GM21367 (cell line): ENCODE results near the gene PZP.

Experiments
- ATAC-seq: cut with Tn5 transposase; IDR thresholded peaks from one replicate; pipeline ENCODE4 v1.9.1; 2021; ENCODE audit not compliant: unreplicated experiment

PZP gene

GRCh38 chr12:9127484-9127883, 80.7 kb downstream of the PZP start:
- no peak for ATAC-seq

GRCh38 chr12:9124383-9125031, 83.7 kb downstream of the PZP start:
- ATAC-seq: no peak

GRCh38 chr12:9123781-9124382, 84.3 kb downstream of the PZP start:
- ATAC-seq: no peak

- ATAC-seq: no peak
These were observed 86.0 kb downstream of the PZP start for GRCh38 chr12:9122091-9122609.

- no peak for ATAC-seq
These were observed 87.6 kb downstream of the PZP start for GRCh38 chr12:9120487-9121184.

- ATAC-seq: no peak
These were observed 90.0 kb downstream of the PZP start for GRCh38 chr12:9118158-9118557.

- ATAC-seq: no peak
These were observed 92.2 kb downstream of the PZP start, which contains the start of gene A2M for GRCh38 chr12:9115731-9116559. TSS of gene A2M (minus strand) at chr12:9115919. CDS start at chr12:9115849, 70 bp downstream.

GRCh38 chr12:9114946-9115345, 93.2 kb downstream of the PZP start:
- no peak for ATAC-seq

GRCh38 chr12:9113987-9114309, 94.2 kb downstream of the PZP start:
- ATAC-seq: no peak

GRCh38 chr12:9113296-9113986, 94.8 kb downstream of the PZP start:
- ATAC-seq: no peak

GRCh38 chr12:9112076-9112853, 95.9 kb downstream of the PZP start:
- no peak for ATAC-seq

GRCh38 chr12:9111525-9111924, 96.7 kb downstream of the PZP start:
- ATAC-seq: no peak

GRCh38 chr12:9109737-9110491, 98.3 kb downstream of the PZP start:
- no peak for ATAC-seq

- ATAC-seq: no peak
These were observed 99.0 kb downstream of the PZP start for GRCh38 chr12:9109213-9109522.

GRCh38 chr12:9108504-9109212, 99.5 kb downstream of the PZP start:
- no peak for ATAC-seq

GRCh38 chr12:9107542-9107873, 100.7 kb downstream of the PZP start:
- ATAC-seq: no peak

GRCh38 chr12:9106610-9107541, 101.3 kb downstream of the PZP start:
- ATAC-seq: no peak

- ATAC-seq: no peak
These were observed 102.1 kb downstream of the PZP start for GRCh38 chr12:9106067-9106466.
